RWPE2 (cell line): ENCODE results near the gene ASB11.

Experiments used
- ATAC-seq: fragments of 200-7000 bp; cut with Tn5 transposase; 3 replicates; pipeline ENCODE4 v1.9.1; 2021; ENCODE audit warnings: low read depth
- DNase-seq: peaks from one replicate; pipeline ENCODE4 v3.0.0-alpha.2; 2020; ENCODE audit warnings: low spot score
- H3K27ac ChIP-seq: fragments of 450-650 bp; 2 replicates; pipeline ENCODE4 v1.5.1; 2017; ENCODE audit warnings: mild to moderate bottlenecking; ENCODE audit not compliant: poor library complexity, severe bottlenecking
- H3K27me3 ChIP-seq: fragments of 250-450 bp; sonication (Bioruptor Pico); 2 replicates; pipeline ENCODE4 v1.5.1; 2021; ENCODE audit warnings: mild to moderate bottlenecking, moderate library complexity; ENCODE audit not compliant: insufficient read depth, poor library complexity, severe bottlenecking
- H3K36me3 ChIP-seq: fragments of 250-450 bp; sonication (Bioruptor Pico); 2 replicates; pipeline ENCODE4 v1.5.1; 2020; ENCODE audit warnings: low read depth, mild to moderate bottlenecking, moderate library complexity
- H3K4me1 ChIP-seq: fragments of 250-450 bp; sonication (Bioruptor Pico); 2 replicates; pipeline ENCODE4 v1.5.1; 2021; ENCODE audit warnings: mild to moderate bottlenecking, moderate library complexity; ENCODE audit not compliant: insufficient read depth, poor library complexity, severe bottlenecking
- H3K4me3 ChIP-seq: fragments of 250-450 bp; sonication (Bioruptor Pico); 2 replicates; pipeline ENCODE4 v1.5.1; 2021; ENCODE audit warnings: mild to moderate bottlenecking, moderate library complexity; ENCODE audit not compliant: severe bottlenecking
- H3K9me3 ChIP-seq: fragments of 250-450 bp; sonication (Bioruptor Pico); 2 replicates; pipeline ENCODE4 v1.5.1; 2021; ENCODE audit warnings: mild to moderate bottlenecking, moderate library complexity; ENCODE audit not compliant: severe bottlenecking
- CTCF ChIP-seq: fragments of 450-650 bp; IDR thresholded peaks from one replicate; pipeline ENCODE4 v1.5.1; 2017; ENCODE audit warnings: mild to moderate bottlenecking, moderate library complexity; ENCODE audit not compliant: poor library complexity, severe bottlenecking

Gene ASB11

GRCh38 chrX:15349046-15349445, 33.6 kb upstream of the ASB11 start:
- Histone ChIP-seq H3K27me3 (no peaks in the 10 kb centered on the region), H3K4me3 (no peak overlapping the region), H3K4me1 (no peaks in the 10 kb centered on the region), H3K27ac (no peak overlapping the region), H3K9me3 (no peaks in the 10 kb centered on the region), H3K36me3 (no peaks in the 10 kb centered on the region)
- ATAC-seq, result peak; percentile 50
- DNase-seq, result no peak
- TF ChIP-seq CTCF, result peak; percentile 59

GRCh38 chrX:15345976-15346375, 30.5 kb upstream of the ASB11 start:
- ATAC-seq (no peak), DNase-seq (no peak)
- no peak for TF ChIP-seq CTCF
- Histone ChIP-seq H3K4me1 (no peaks in the 10 kb centered on the region), H3K27me3 (no peaks in the 10 kb centered on the region), H3K4me3 (no peak overlapping the region), H3K27ac (no peak overlapping the region), H3K36me3 (no peaks in the 10 kb centered on the region), H3K9me3 (no peaks in the 10 kb centered on the region)

- DNase-seq (no peak), ATAC-seq (no peak)
- Histone ChIP-seq H3K4me3 (no peak overlapping the region), H3K4me1 (no peaks in the 10 kb centered on the region), H3K36me3 (no peaks in the 10 kb centered on the region), H3K9me3 (no peaks in the 10 kb centered on the region), H3K27ac (no peak overlapping the region), H3K27me3 (no peaks in the 10 kb centered on the region)
- no peak for TF ChIP-seq CTCF
These were observed 28.7 kb upstream of the ASB11 start for GRCh38 chrX:15344106-15344505.

- Histone ChIP-seq H3K27me3 (no peaks in the 10 kb centered on the region), H3K9me3 (no peaks in the 10 kb centered on the region), H3K36me3 (no peaks in the 10 kb centered on the region), H3K4me1 (no peaks in the 10 kb centered on the region), H3K4me3 (no peak overlapping the region), H3K27ac (no peak overlapping the region)
- DNase-seq (no peak), ATAC-seq (no peak)
- TF ChIP-seq CTCF, result no peak
These were observed 27.6 kb upstream of the ASB11 start for GRCh38 chrX:15343075-15343476.

- no peak for TF ChIP-seq CTCF
- no peaks in the 10 kb centered on the region for H3K36me3 ChIP-seq
These were observed 25.4 kb upstream of the ASB11 start for GRCh38 chrX:15340867-15341266.

More at GRCh38 chrX:15340867-15341266, 25.4 kb upstream of the ASB11 start:
- Histone ChIP-seq H3K9me3 (no peaks in the 10 kb centered on the region), H3K4me3 (no peak overlapping the region), H3K4me1 (no peaks in the 10 kb centered on the region), H3K27ac (no peak overlapping the region), H3K27me3 (no peaks in the 10 kb centered on the region)
- no peak for ATAC-seq
- no peak for DNase-seq
